T47D (cell line): ENCODE results near the gene MEGF11.

ENCODE experiments used
- DNase-seq, 2 experiments: peaks; one replicate each; pipeline versions ENCODE4 v3.0.0 to v3.0.0-alpha.2; 2011 to 2012; ENCODE audit warnings: low read depth in 1 of 2, low spot score in 1 of 2
- JUND ChIP-seq: IDR thresholded peaks from 2 replicates; pipeline ENCODE4 v1.6.1; 2012; ENCODE audit warnings: low read depth
- in situ Hi-C: cut with HindIII; loops from 2 replicates; pipeline ENCODE4 v1.10.0; 2016; ENCODE audit warnings: low sequenced_read_pairs, low pct_unique_long_range_greater_than_20kb

Gene MEGF11

GRCh38 chr15:66212563-66212921, 41.0 kb downstream of the MEGF11 start:
- DNase-seq: no peak
- in situ Hi-C loops: no loop called here
- no peak for TF ChIP-seq JUND

GRCh38 chr15:66211670-66212562, 41.6 kb downstream of the MEGF11 start:
- no peak for TF ChIP-seq JUND
- in situ Hi-C loops: no loop called here
- no peak for DNase-seq

GRCh38 chr15:66210684-66211083, 42.9 kb downstream of the MEGF11 start:
- TF ChIP-seq JUND: no peak
- in situ Hi-C loops: no loop called here
- no peak for DNase-seq

GRCh38 chr15:66198757-66199156, 54.8 kb downstream of the MEGF11 start:
- no peak for DNase-seq
- TF ChIP-seq JUND: no peak
- in situ Hi-C loops: no loop called here

- no peak for TF ChIP-seq JUND
- in situ Hi-C loops: no loop called here
- no peak for DNase-seq
Observed at GRCh38 chr15:66196602-66197001, 56.9 kb downstream of the MEGF11 start.

- DNase-seq: no peak
- no peak for TF ChIP-seq JUND
- in situ Hi-C loops: no loop called here
Observed at GRCh38 chr15:66195621-66196230, 57.8 kb downstream of the MEGF11 start.

- no peak for DNase-seq
- no peak for TF ChIP-seq JUND
- in situ Hi-C loops: no loop called here
Observed at GRCh38 chr15:66193066-66193465, 60.5 kb downstream of the MEGF11 start.

- in situ Hi-C loops: no loop called here
- DNase-seq: no peak
- TF ChIP-seq JUND: no peak
Observed at GRCh38 chr15:66190746-66191145, 62.8 kb downstream of the MEGF11 start.

- in situ Hi-C loops: no loop called here
- TF ChIP-seq JUND: no peak
- no peak for DNase-seq
Observed at GRCh38 chr15:66189291-66189690, 64.3 kb downstream of the MEGF11 start.

GRCh38 chr15:66188464-66188863, 65.1 kb downstream of the MEGF11 start:
- peak in 1 of 2 experiments; percentile 38 for DNase-seq
- in situ Hi-C loops: no loop called here
- no peak for TF ChIP-seq JUND

- no peak for DNase-seq
- in situ Hi-C loops: no loop called here
- no peak for TF ChIP-seq JUND
Observed at GRCh38 chr15:66187271-66187670, 66.3 kb downstream of the MEGF11 start.

- DNase-seq: no peak
- TF ChIP-seq JUND: no peak
- in situ Hi-C loops: no loop called here
Observed at GRCh38 chr15:66186049-66186825, 67.3 kb downstream of the MEGF11 start.
